Testis (tissue), 3 donors: Measurements from ENCODE around the gene KCNK4. TPM values are rescaled to one million over a fixed set of nuclear protein-coding genes. Genes with fewer than 3 reads are reported as not detected.
A peak's percentile ranks its signal among the peaks of the same experiment; 100 is the strongest.

Experiments
- DNase-seq: peaks from one replicate; pipeline ENCODE4 v3.0.0-alpha.2; 2019
- H3K27ac ChIP-seq, 2 donors: fragments of 200-600 bp; sonication (generic); one replicate each; pipeline ENCODE4 v1.5.1; 2019
- H3K27me3 ChIP-seq: fragments of 200-600 bp; sonication (generic); one replicate; pipeline ENCODE4 v1.5.1; 2019
- H3K36me3 ChIP-seq: fragments of 200-600 bp; sonication (generic); one replicate; pipeline ENCODE4 v1.5.1; 2017; ENCODE audit warnings: low read depth; ENCODE audit errors: missing control alignments
- H3K4me1 ChIP-seq: fragments of 200-600 bp; sonication (generic); one replicate; pipeline ENCODE4 v1.5.1; 2019
- H3K4me3 ChIP-seq, 2 donors: fragments of 200-600 bp; sonication (generic); one replicate each; pipeline ENCODE4 v1.5.1; 2017 to 2019
- H3K9me3 ChIP-seq: fragments of 200-600 bp; sonication (generic); one replicate; pipeline ENCODE4 v1.5.1; 2017
- CTCF ChIP-seq, 3 experiments: fragments of 450-650 bp in 2 of 3; fragments of 200-600 bp in 1 of 3; sonication (generic) in 1 of 3; IDR thresholded peaks; one replicate each; pipeline ENCODE4 v1.5.1; 2016 to 2019; ENCODE audit warnings: antibody characterized with exemption in 3 of 3, mild to moderate bottlenecking in 2 of 3, moderate library complexity in 1 of 3
- POLR2A ChIP-seq: fragments of 450-650 bp; IDR thresholded peaks from one replicate; pipeline ENCODE4 v1.6.1; 2017; ENCODE audit warnings: antibody characterized with exemption, mild to moderate bottlenecking, moderate library complexity
- WGBS, 2 donors: methylation state at CpG; one replicate each; pipeline ENCODE4 v1.1.5; 2018; 5-methylcytosine and 5-hydroxymethylcytosine counted together
- intact Hi-C: fragments of 100-400 bp; cut with DNase I; formaldehyde crosslinking; loops from one replicate; pipeline ENCODE4 v1.15.1; 2023; ENCODE audit warnings: low total_unique reads
- polyA plus RNA-seq: library from polyadenylated mRNA; stranded (reverse); fragments of 350-450 nt; fragmentation: Illumina TruSeq; extraction: RNeasy Lipid Tissue Mini Kit (QIAGEN cat#74804); gene quantifications from one replicate; pipeline ENCODE4 v1.2.3, GENCODE V29; 2014; ENCODE audit warnings: low read depth, low replicate concordance; ENCODE audit not compliant: insufficient read depth
- total RNA-seq, 2 donors: library from RNA; depleted of rRNA; stranded (reverse); fragments of >200 nt; gene quantifications; one replicate each; pipeline ENCODE4 v1.2.3, GENCODE V29; 2016

Gene KCNK4
- total and polyA plus RNA-seq, 3 donors from 2014 or later, result 0.24 TPM; not detected in 2

- TF ChIP-seq POLR2A, result no peak
- TF ChIP-seq CTCF (IDR thresholded peaks at IDR 0.05), result no peak
- WGBS, 2 donors, result 20 to 24% methylated on average over 16 to 23 of the region's 23 CpGs
- Histone ChIP-seq H3K9me3 (no peaks in the 10 kb centered on the region), H3K4me1 (peaks cover 43% of the 10 kb centered on the region), H3K27ac (peak overlapping the region; percentile 86 to 94), H3K27me3 (no peaks in the 10 kb centered on the region), H3K4me3 (peak overlapping the region in 1 of 2 donors; percentile 67), H3K36me3 (no peaks in the 10 kb centered on the region)
- DNase-seq, result peak; percentile 94
- intact Hi-C loops, result no loop called here
These were observed 22.8 kb upstream of the KCNK4 start for GRCh38 chr11:64268025-64268892.

DNA sequence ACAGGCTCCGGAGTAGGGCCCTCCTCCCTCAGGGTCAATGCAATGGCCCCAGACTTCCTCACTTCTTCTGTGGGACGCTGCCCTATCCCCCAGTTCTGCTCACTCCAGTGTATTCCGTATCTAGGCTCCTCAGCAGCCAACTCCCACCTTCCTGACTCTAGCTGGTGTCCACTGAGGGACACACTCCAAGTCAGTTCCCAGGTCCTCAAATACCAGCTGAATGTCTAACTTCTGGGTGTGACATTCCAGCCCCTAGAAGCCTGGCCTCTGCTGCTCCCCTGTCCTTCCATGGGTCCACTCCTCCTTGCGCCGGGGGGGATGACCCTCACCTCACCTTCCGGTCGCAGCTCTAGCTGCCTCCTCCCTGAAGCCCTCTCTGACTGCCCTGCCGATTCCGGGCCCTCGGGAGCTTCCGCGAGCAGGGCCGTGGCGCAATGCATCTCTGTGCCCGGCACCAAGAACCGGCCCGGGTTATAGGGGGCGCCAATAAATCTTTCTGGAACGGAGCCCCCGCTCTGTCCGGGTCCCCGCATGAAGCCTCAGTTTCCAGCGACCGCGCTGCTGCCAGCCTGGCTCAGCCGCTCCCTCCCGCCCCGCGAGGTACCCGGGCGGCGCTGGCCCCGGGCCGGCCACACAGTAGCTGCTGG lies 22.1 kb upstream of the KCNK4 start:
- Histone ChIP-seq H3K27me3 (no peaks in the 10 kb centered on the region), H3K4me3 (peak overlapping the region; percentile 62 to 67), H3K36me3 (no peaks in the 10 kb centered on the region), H3K9me3 (no peaks in the 10 kb centered on the region), H3K4me1 (peaks cover 42% of the 10 kb centered on the region), H3K27ac (peak overlapping the region; percentile 86 to 94)
- peak; percentile 51 for DNase-seq
- TF ChIP-seq POLR2A (no peak), CTCF (IDR thresholded peaks at IDR 0.05) (no peak)
- intact Hi-C loops, result no loop called here
- WGBS, 2 donors, result 0 to 1% methylated on average over 6 to 34 of the region's 34 CpGs

DNA sequence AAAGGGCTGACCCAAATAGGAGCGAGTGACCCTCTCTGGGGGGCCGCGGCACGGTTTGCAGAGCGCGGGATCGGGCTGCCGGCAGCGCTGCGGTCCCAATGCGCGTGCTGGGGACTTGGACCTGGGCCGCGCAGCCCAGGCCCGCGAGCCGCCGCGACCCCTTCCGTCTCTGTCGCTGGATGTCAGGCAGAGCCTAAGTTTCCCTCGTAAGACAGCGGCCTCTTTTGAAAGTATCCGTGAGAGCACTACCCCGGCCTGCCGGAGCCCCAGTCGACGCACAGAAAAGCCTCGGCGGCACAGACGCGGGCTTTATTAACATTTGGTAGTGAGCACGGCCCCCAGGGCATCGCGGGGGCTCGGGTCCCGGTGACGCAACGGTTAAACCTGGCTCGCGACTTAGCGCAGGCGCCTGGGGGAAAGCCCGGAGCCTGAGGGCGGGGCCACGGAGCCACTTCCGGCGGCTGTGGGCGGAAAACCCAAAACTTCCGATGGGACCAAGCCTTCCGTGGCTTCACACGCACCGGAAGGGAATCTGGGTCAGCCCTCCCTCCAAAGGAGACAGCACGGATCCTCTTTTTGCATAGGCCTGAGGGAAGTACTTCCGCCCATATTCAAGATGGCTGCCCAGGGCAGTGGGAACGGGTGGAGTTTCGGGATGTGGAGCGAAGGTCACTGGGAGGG lies 21.4 kb upstream of the KCNK4 start:
- no peaks in the 10 kb centered on the region for H3K36me3 ChIP-seq
- H3K4me1 ChIP-seq, result peaks cover 36% of the 10 kb centered on the region
- TF ChIP-seq POLR2A (no peak), CTCF (IDR thresholded peaks at IDR 0.05) (peak in 1 of 3 experiments; percentile 9)
- WGBS, 2 donors, result 0% methylated on average over 6 to 37 of the region's 58 CpGs
- H3K4me3 ChIP-seq, result peak overlapping the region; percentile 62 to 67
- DNase-seq, result peak; percentile 99
- intact Hi-C loops, result no loop called here
- peak overlapping the region; percentile 91 to 94 for H3K27ac ChIP-seq
- no peaks in the 10 kb centered on the region for H3K9me3 ChIP-seq
- H3K27me3 ChIP-seq, result no peaks in the 10 kb centered on the region

GRCh38 chr11:64275031-64275800 lies 15.9 kb upstream of the KCNK4 start:
- WGBS, 2 donors, result 82 to 84% methylated on average over 13 to 15 of the region's 15 CpGs
- no peak for TF ChIP-seq POLR2A
- TF ChIP-seq CTCF (IDR thresholded peaks at IDR 0.05), result no peak
- Histone ChIP-seq H3K27me3 (no peaks in the 10 kb centered on the region), H3K4me3 (no peak overlapping the region), H3K9me3 (no peaks in the 10 kb centered on the region), H3K36me3 (no peaks in the 10 kb centered on the region), H3K4me1 (peaks cover 13% of the 10 kb centered on the region), H3K27ac (no peak overlapping the region)
- intact Hi-C loops, result no loop called here
- DNase-seq, result no peak
